Measurements from ENCODE around the gene RASAL3. TPM values are rescaled to one million over a fixed set of nuclear protein-coding genes. Genes with fewer than 3 reads are reported as not detected.

Gene RASAL3
- total and polyA plus RNA-seq, 2 donors (not counting 1 experiment from before 2014, with no cell fraction given): not detected

GRCh38 chr19:15422296-15423075 is 41.9 kb downstream of the RASAL3 start:
- no peak for TF ChIP-seq CTCF (conservative IDR thresholded peaks at IDR 0.05 in 1 of 2, IDR thresholded peaks at IDR 0.05 in 1 of 2; ENCODE audit: low read depth in 1 of 2, low read length in 2 of 2)
- TF ChIP-seq EZH2 (IDR thresholded peaks at IDR 0.05; ENCODE audit: low read length, missing control alignments): no peak
- Histone ChIP-seq H3K4me1 (ENCODE audit: control insufficient read depth, extremely low read depth, insufficient read depth, low read length) (no peaks in the 10 kb centered on the region), H3K79me2 (ENCODE audit: control insufficient read depth, insufficient read depth, low read length) (peaks cover 13% of the 10 kb centered on the region), H3K27ac (ENCODE audit: insufficient read depth, low read length) (no peak overlapping the region), H4K20me1 (ENCODE audit: control insufficient read depth, extremely low read depth, insufficient read depth, low read length) (no peaks in the 10 kb centered on the region), H3K4me2 (ENCODE audit: extremely low read depth, insufficient read depth, low read length) (no peak overlapping the region), H3K9me3 (ENCODE audit: control insufficient read depth, insufficient read depth, low read depth, low read length) (no peaks in the 10 kb centered on the region), H3K27me3 (ENCODE audit: control insufficient read depth, insufficient read depth, low read length) (no peaks in the 10 kb centered on the region), H3K36me3 (ENCODE audit: control insufficient read depth, insufficient read depth, low read length) (peaks cover 25% of the 10 kb centered on the region), H3K9ac (ENCODE audit: insufficient read depth, low read length) (no peak overlapping the region), H2AFZ (ENCODE audit: low read length) (no peak overlapping the region), H3K4me3 (replicated peaks in 1 of 4; ENCODE audit: control extremely low read depth in 1 of 4, insufficient read depth in 1 of 4, low read depth in 3 of 4, low read length in 4 of 4) (no peak overlapping the region)
- no peak for DNase-seq (ENCODE audit: low read depth in 2 of 2)

GRCh38 chr19:15421721-15422260 is 42.6 kb downstream of the RASAL3 start:
- H3K9me3 ChIP-seq (ENCODE audit: control insufficient read depth, insufficient read depth, low read depth, low read length): no peaks in the 10 kb centered on the region
- no peak overlapping the region for H3K4me3 ChIP-seq (replicated peaks in 1 of 4; ENCODE audit: control extremely low read depth in 1 of 4, insufficient read depth in 1 of 4, low read depth in 3 of 4, low read length in 4 of 4)
- no peak overlapping the region for H3K9ac ChIP-seq (ENCODE audit: insufficient read depth, low read length)
- peaks cover 23% of the 10 kb centered on the region for H3K36me3 ChIP-seq (ENCODE audit: control insufficient read depth, insufficient read depth, low read length)
- DNase-seq (ENCODE audit: low read depth in 2 of 2): peak in 1 of 2 donors; percentile 48
- H3K79me2 ChIP-seq (ENCODE audit: control insufficient read depth, insufficient read depth, low read length): peaks cover 20% of the 10 kb centered on the region
- H4K20me1 ChIP-seq (ENCODE audit: control insufficient read depth, extremely low read depth, insufficient read depth, low read length): no peaks in the 10 kb centered on the region
- H3K4me1 ChIP-seq (ENCODE audit: control insufficient read depth, extremely low read depth, insufficient read depth, low read length): peaks cover 5% of the 10 kb centered on the region
- H2AFZ ChIP-seq (ENCODE audit: low read length): no peak overlapping the region
- no peak overlapping the region for H3K27ac ChIP-seq (ENCODE audit: insufficient read depth, low read length)
- H3K27me3 ChIP-seq (ENCODE audit: control insufficient read depth, insufficient read depth, low read length): no peaks in the 10 kb centered on the region
- H3K4me2 ChIP-seq (ENCODE audit: extremely low read depth, insufficient read depth, low read length): no peak overlapping the region
- TF ChIP-seq EZH2 (IDR thresholded peaks at IDR 0.05; ENCODE audit: low read length, missing control alignments) (no peak), CTCF (conservative IDR thresholded peaks at IDR 0.05 in 1 of 2, IDR thresholded peaks at IDR 0.05 in 1 of 2; ENCODE audit: low read depth in 1 of 2, low read length in 2 of 2) (no peak)

- no peak for TF ChIP-seq EZH2 (IDR thresholded peaks at IDR 0.05; ENCODE audit: low read length, missing control alignments)
- no peak for TF ChIP-seq CTCF (conservative IDR thresholded peaks at IDR 0.05 in 1 of 2, IDR thresholded peaks at IDR 0.05 in 1 of 2; ENCODE audit: low read depth in 1 of 2, low read length in 2 of 2)
- Histone ChIP-seq H3K9ac (ENCODE audit: insufficient read depth, low read length) (no peak overlapping the region), H3K4me1 (ENCODE audit: control insufficient read depth, extremely low read depth, insufficient read depth, low read length) (peaks cover 5% of the 10 kb centered on the region), H3K4me3 (replicated peaks in 1 of 4; ENCODE audit: control extremely low read depth in 1 of 4, insufficient read depth in 1 of 4, low read depth in 3 of 4, low read length in 4 of 4) (no peak overlapping the region), H3K27ac (ENCODE audit: insufficient read depth, low read length) (no peak overlapping the region), H3K9me3 (ENCODE audit: control insufficient read depth, insufficient read depth, low read depth, low read length) (no peaks in the 10 kb centered on the region), H3K79me2 (ENCODE audit: control insufficient read depth, insufficient read depth, low read length) (peaks cover 25% of the 10 kb centered on the region), H4K20me1 (ENCODE audit: control insufficient read depth, extremely low read depth, insufficient read depth, low read length) (no peaks in the 10 kb centered on the region), H3K27me3 (ENCODE audit: control insufficient read depth, insufficient read depth, low read length) (no peaks in the 10 kb centered on the region), H3K4me2 (ENCODE audit: extremely low read depth, insufficient read depth, low read length) (no peak overlapping the region), H3K36me3 (ENCODE audit: control insufficient read depth, insufficient read depth, low read length) (peaks cover 24% of the 10 kb centered on the region), H2AFZ (ENCODE audit: low read length) (no peak overlapping the region)
- DNase-seq (ENCODE audit: low read depth in 2 of 2): peak in 1 of 2 donors; percentile 58
Measured at GRCh38 chr19:15421136-15421695, 43.1 kb downstream of the RASAL3 start.

Data from fibroblast of lung (primary cell).